Measurements from ENCODE around the gene RAB17.
"Not testable (repeated sequence)": the region's sequence is repeated elsewhere in the genome, so short reads cannot be mapped to it uniquely, and the experiment has no call there.

The RAB17 gene

GRCh38 chr2:237600205-237600846 lies 9.8 kb upstream of the RAB17 start:
- FAIRE-seq (no peak), DNase-seq (ENCODE audit: insufficient read length, low spot score) (no peak)

GRCh38 chr2:237599465-237600110 lies 9.1 kb upstream of the RAB17 start:
- no peak for FAIRE-seq
- no peak for DNase-seq (ENCODE audit: insufficient read length, low spot score)

GRCh38 chr2:237598468-237599208 lies 8.1 kb upstream of the RAB17 start:
- FAIRE-seq (no peak), DNase-seq (ENCODE audit: insufficient read length, low spot score) (no peak)

GRCh38 chr2:237597196-237598145 lies 6.9 kb upstream of the RAB17 start:
- FAIRE-seq (no peak), DNase-seq (ENCODE audit: insufficient read length, low spot score) (no peak)

- no peak for DNase-seq (ENCODE audit: insufficient read length, low spot score)
- no peak for FAIRE-seq
These were observed 6.1 kb upstream of the RAB17 start for GRCh38 chr2:237596520-237597195.

GRCh38 chr2:237595829-237596519 lies 5.4 kb upstream of the RAB17 start:
- FAIRE-seq; DNase-seq (ENCODE audit: insufficient read length, low spot score): not testable (repeated sequence)

GRCh38 chr2:237594514-237594871 lies 4.0 kb upstream of the RAB17 start:
- no peak for FAIRE-seq

GRCh38 chr2:237593596-237594320 lies 3.2 kb upstream of the RAB17 start:
- DNase-seq (ENCODE audit: insufficient read length, low spot score) (no peak), FAIRE-seq (no peak)

More at GRCh38 chr2:237594514-237594871, 4.0 kb upstream of the RAB17 start:
- no peak for DNase-seq (ENCODE audit: insufficient read length, low spot score)

GRCh38 chr2:237593036-237593435 lies 2.5 kb upstream of the RAB17 start:
- no peak for FAIRE-seq
- DNase-seq (ENCODE audit: insufficient read length, low spot score), result no peak

- FAIRE-seq (no peak), DNase-seq (ENCODE audit: insufficient read length, low spot score) (no peak)
These were observed 2.0 kb upstream of the RAB17 start for GRCh38 chr2:237592425-237592980.

GRCh38 chr2:237591141-237591881 lies 777 bp upstream of the RAB17 start:
- no peak for FAIRE-seq
- no peak for DNase-seq (ENCODE audit: insufficient read length, low spot score)

- FAIRE-seq (no peak), DNase-seq (ENCODE audit: insufficient read length, low spot score) (no peak)
These were observed 2.4 kb downstream of the RAB17 start for GRCh38 chr2:237588044-237588696.

GRCh38 chr2:237585590-237586221 lies 4.8 kb downstream of the RAB17 start:
- DNase-seq (ENCODE audit: insufficient read length, low spot score) (no peak), FAIRE-seq (no peak)

GRCh38 chr2:237583385-237584295 lies 6.9 kb downstream of the RAB17 start:
- no peak for DNase-seq (ENCODE audit: insufficient read length, low spot score)
- no peak for FAIRE-seq

- peak; percentile 74 for FAIRE-seq
- peak; percentile 46 for DNase-seq (ENCODE audit: insufficient read length, low spot score)
These were observed 8.5 kb downstream of the RAB17 start for GRCh38 chr2:237581751-237582746.

All from HTR-8/SVneo (cell line).